HCEC 1CT (cell line): ENCODE measurements around the gene INHBC.

Experiments used
- DNase-seq: peaks from one replicate; pipeline ENCODE4 v3.0.0-alpha.2; 2017

INHBC gene

DNA sequence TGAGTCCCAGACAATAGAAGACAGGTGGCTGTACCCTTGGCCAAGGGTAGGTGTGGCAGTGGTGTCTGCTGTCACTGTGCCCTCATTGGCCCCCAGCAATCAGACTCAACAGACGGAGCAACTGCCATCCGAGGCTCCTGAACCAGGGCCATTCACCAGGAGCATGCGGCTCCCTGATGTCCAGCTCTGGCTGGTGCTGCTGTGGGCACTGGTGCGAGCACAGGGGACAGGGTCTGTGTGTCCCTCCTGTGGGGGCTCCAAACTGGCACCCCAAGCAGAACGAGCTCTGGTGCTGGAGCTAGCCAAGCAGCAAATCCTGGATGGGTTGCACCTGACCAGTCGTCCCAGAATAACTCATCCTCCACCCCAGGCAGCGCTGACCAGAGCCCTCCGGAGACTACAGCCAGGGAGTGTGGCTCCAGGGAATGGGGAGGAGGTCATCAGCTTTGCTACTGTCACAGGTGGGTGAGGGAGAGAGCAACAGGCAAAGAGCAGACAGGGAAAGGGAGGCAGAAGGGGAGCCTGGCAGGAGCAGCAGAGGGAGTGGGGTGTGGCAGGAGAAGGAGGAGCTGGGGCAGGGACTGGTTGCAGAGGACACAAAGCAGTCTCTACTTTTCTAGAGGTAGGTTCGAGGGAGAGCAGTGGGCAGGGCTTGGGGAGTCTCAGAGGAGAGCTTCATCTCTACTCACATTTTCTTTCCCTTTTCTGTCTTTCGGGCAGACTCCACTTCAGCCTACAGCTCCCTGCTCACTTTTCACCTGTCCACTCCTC is 21.0 kb downstream of the INHBC start:
- no peak for DNase-seq

- peak; percentile 41 for DNase-seq
Observed at GRCh38 chr12:57456145-57456700, 21.6 kb downstream of the INHBC start.

DNA sequence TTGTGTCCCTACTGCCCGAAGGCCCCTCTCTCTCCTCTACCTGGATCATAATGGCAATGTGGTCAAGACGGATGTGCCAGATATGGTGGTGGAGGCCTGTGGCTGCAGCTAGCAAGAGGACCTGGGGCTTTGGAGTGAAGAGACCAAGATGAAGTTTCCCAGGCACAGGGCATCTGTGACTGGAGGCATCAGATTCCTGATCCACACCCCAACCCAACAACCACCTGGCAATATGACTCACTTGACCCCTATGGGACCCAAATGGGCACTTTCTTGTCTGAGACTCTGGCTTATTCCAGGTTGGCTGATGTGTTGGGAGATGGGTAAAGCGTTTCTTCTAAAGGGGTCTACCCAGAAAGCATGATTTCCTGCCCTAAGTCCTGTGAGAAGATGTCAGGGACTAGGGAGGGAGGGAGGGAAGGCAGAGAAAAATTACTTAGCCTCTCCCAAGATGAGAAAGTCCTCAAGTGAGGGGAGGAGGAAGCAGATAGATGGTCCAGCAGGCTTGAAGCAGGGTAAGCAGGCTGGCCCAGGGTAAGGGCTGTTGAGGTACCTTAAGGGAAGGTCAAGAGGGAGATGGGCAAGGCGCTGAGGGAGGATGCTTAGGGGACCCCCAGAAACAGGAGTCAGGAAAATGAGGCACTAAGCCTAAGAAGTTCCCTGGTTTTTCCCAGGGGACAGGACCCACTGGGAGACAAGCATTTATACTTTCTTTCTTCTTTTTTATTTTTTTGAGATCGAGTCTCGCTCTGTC is 22.3 kb downstream of the INHBC start:
- no peak for DNase-seq

DNA sequence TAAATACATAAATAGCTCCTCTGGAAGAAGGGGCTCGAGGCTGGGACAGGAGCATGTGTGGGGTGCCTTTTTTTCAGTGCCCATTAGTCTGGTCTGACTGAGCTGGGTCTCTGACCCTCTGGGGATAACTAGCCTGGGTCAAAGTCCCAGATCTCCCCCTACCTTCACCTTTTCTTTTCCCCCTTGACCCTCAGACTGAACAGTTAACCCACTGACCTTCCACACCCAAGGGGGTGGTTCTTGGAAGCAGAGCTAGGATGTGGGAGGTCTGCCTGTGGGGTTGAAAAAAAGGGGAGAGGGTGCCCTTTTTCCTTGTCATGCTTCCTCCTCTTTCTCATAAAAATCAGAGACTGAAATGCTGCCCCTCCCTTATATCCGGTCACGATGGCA is 24.1 kb downstream of the INHBC start:
- DNase-seq = no peak

DNA sequence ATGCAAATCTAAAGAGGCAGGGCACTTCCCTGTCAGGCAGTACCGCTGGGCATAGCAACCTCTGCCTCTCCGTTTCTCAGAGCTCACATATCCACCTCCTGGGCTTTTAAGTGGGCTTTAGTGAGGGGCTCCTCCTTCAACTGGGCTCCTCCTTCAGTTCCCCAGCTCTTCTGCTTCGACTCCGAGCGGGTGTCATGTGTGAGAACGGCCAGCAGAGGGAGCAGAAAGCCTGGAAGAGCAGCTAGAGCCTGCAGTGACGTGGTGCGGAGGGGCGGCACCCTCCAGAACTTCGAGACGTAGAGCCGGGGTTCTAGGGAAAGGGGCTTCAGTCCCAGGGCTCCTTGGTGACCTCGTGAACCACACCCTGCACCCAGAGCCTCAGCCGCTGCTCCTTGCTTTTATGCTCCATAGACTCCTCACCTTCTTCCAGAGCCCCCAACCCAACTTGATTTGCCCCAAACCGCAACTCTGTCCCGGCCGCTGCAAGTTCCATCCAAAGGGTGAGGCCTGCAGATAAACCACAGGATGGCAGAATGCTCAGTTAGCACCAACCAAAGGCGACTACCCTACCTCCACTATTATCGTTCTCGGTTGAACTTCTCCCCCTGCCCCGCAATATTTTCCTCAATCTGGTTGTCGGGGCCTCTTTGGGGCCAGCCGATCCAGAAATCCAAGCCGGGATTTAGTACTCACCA is 24.6 kb downstream of the INHBC start:
- peak; percentile 95 for DNase-seq

GRCh38 chr12:57459750-57460467 is 25.3 kb downstream of the INHBC start, which contains the start of gene GLI1:
GLI1 (plus strand) TSS chr12:57459785; CDS start chr12:57463692, 3,907 bp downstream.
- DNase-seq = peak; percentile 35

DNA sequence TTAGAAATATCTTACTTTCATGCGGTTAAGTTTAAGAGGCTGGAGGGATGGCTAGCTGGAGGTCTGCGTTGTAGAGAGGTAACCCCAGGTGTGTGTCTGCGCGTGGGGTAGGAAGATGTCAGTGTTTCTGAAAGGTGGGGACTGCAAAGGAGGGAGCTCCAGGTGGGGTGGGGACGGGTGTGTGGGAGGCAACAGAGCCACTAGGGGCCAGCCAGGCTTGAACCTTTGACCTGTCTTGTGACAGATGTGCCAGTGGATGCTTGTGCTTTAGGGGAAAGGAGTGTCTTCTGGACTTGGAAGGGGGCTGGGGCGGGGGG is 25.8 kb downstream of the INHBC start:
- no peak for DNase-seq

DNA sequence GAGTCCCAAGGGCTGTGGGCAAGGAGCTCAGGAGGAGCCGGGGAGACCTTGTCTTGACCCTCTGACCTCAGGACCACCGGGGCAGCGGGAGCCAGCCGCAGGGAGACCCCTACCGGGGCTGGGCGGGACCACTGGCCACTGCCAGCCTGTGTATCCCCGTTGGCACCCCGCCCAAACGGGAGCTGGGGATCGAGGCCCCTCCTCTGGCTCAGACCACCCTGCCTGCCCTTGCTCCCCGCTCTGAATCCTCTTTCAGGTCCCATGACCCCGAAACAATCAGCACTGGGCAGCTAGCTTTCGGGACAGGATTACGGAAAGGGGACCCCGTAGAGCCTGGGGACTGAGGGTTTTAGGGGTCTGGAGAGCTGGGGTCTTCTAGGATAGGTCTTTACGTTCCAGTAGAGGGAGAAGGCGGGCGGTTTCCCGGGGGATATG is 26.3 kb downstream of the INHBC start:
- no peak for DNase-seq

GRCh38 chr12:57461276-57461916 is 26.8 kb downstream of the INHBC start:
- peak; percentile 82 for DNase-seq

DNA sequence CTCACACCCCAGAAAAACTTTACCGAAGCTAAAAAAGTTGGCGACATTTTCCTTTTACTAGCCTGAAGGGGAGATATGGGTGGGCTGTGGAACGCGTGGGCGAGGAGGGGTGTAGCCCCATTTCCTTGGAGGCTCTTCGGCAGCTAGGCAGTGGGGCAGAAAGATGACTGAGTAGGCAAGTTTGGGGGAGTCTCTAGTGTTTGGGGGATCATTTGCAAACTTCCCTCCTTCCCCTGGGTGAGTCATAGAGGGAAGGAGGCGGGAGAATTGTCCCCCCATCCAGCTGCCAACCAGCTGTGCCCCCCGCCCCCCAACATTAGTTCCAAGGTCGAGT is 27.3 kb downstream of the INHBC start:
- peak; percentile 77 for DNase-seq

GRCh38 chr12:57462251-57462911 is 27.8 kb downstream of the INHBC start:
- peak; percentile 85 for DNase-seq

DNA sequence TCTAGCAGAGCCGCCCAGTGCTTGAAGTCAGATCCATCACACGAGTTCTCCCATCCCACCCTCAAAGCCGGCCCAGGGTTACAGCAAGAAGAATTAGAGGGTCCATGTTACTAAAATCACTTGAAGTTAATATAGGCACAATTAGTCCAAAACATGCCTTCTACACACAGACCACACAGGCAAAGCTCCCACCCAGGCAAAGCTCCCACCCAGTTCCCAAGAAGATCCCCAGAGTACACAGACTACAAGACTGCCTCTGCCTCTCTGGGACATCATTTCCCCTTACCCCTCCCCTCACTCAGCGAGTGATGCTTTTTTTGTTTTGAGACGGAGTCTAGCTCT is 28.3 kb downstream of the INHBC start:
- no peak for DNase-seq

DNA sequence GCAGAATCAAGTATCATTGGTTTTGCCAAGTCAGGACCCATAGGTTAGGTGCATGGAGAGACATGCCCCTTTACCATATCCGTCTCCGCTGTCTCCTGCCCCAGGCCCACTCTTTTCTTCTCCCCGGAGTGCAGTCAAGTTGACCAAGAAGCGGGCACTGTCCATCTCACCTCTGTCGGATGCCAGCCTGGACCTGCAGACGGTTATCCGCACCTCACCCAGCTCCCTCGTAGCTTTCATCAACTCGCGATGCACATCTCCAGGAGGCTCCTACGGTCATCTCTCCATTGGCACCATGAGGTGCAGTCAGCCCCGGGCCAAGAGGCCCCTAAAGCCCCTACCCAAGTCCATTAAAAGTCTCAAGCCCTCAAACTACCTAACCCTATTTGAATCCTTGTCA is 30.0 kb downstream of the INHBC start:
- DNase-seq = no peak

DNA sequence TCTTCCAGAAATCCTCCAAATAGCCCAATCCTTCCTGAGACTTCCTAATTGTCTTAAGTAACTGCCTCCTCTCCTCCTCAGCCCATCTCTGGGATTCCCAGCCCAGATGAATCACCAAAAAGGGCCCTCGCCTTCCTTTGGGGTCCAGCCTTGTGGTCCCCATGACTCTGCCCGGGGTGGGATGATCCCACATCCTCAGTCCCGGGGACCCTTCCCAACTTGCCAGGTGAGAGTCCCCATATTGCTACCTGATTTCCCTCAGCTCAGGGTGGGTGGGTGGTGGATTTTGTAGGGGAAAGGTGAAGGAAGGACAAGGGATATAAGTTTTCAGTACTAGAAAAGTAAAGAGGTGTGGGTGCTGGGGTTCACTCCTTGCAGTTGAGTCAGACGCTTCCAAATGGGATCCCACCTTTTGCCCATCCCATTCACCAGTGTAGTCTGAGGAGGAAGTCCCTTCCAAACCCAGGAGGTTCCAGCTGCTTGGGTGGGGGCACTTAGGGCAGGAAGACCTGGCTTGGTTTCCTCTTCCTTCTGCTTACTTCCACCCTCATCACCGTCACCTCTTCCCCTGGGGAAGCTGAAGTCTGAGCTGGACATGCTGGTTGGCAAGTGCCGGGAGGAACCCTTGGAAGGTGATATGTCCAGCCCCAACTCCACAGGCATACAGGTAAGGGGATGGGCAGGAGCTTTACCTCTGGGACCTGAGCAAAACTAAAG is 30.6 kb downstream of the INHBC start:
- DNase-seq = no peak

GRCh38 chr12:57465747-57466505 is 31.3 kb downstream of the INHBC start:
- no peak for DNase-seq

- no peak for DNase-seq
Observed at GRCh38 chr12:57467212-57467874, 32.8 kb downstream of the INHBC start.

GRCh38 chr12:57467915-57468314 is 33.3 kb downstream of the INHBC start:
- no peak for DNase-seq

DNA sequence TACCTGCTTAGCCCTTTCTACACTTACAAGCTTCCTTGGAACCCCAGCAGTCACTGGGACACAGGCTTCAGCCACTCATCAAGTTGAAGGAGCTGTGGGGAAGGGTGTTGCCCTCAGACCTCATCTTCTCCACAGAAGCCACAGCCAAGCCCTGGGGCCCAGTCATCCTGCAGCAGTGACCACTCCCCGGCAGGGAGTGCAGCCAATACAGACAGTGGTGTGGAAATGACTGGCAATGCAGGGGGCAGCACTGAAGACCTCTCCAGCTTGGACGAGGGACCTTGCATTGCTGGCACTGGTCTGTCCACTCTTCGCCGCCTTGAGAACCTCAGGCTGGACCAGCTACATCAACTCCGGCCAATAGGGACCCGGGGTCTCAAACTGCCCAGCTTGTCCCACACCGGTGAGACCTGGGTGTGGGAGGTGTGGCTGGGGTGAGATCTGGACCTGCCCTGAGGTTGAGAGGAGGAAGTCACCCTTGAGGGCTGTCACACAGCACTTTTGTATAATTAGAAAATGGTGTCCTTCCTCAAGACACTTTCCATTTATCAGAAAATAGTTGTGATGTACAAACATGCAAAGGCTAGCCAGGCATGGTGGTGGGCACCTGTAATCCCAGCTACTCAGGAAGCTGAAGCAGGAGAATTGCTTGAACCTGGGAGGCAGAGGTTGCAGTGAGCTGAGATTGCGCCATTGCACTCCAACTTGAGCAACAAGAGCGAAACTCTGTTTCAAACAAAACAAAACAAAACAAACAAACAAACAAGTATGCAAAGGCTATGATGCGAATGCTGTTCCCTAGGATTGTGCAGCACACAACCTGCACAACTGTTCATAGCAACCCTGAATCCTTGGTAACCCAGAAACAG is 34.9 kb downstream of the INHBC start:
- no peak for DNase-seq
